ENCODE results near the gene CFAP299. TPM values are rescaled to one million over a fixed set of nuclear protein-coding genes. Genes with fewer than 3 reads are reported as not detected.
"Not testable (repeated sequence)": the region's sequence is repeated elsewhere in the genome, so short reads cannot be mapped to it uniquely, and the experiment has no call there.

Gene CFAP299
- total RNA-seq (1.4 and 2.0 TPM in 2 replicates), polyA plus RNA-seq (0.24 and 0.34 TPM in 2 replicates)

- Histone ChIP-seq H3K4me1 (ENCODE audit: low read depth) (no peaks in the 10 kb centered on the region), H3K36me3 (no peaks in the 10 kb centered on the region), H3K27ac (no peak within 1 kb of the TSS), H3K9me3 (ENCODE audit: low read depth) (no peaks in the 10 kb centered on the region), H3K27me3 (peaks cover 22% of the 10 kb centered on the region), H3K4me3 (peak within 1 kb of the TSS; percentile 63)
- TF ChIP-seq CTCF (IDR thresholded peaks at IDR 0.05; ENCODE audit: low read depth, low read length) = peak; percentile 49
- peak; percentile 91 to 92 for DNase-seq (ENCODE audit: low read depth in 1 of 2, low spot score in 1 of 2)
Measured at GRCh38 chr4:80335554-80336358, at the start of gene CFAP299. Gene CFAP299, plus strand, starts transcription at chr4:80335730.

- no peak for TF ChIP-seq CTCF (IDR thresholded peaks at IDR 0.05; ENCODE audit: low read depth, low read length)
- H3K4me3 ChIP-seq = no peak overlapping the region
- no peaks in the 10 kb centered on the region for H3K27me3 ChIP-seq
- H3K36me3 ChIP-seq = no peaks in the 10 kb centered on the region
- no peaks in the 10 kb centered on the region for H3K9me3 ChIP-seq (ENCODE audit: low read depth)
- no peak overlapping the region for H3K27ac ChIP-seq
- H3K4me1 ChIP-seq (ENCODE audit: low read depth) = no peaks in the 10 kb centered on the region
- DNase-seq (ENCODE audit: low read depth in 1 of 2, low spot score in 1 of 2) = no peak
Measured at GRCh38 chr4:80286451-80286850, 49.1 kb upstream of the CFAP299 start.

GRCh38 chr4:80290665-80291064 is 44.9 kb upstream of the CFAP299 start:
- H3K36me3 ChIP-seq; H3K4me3 ChIP-seq; H3K4me1 ChIP-seq (ENCODE audit: low read depth); DNase-seq (ENCODE audit: low read depth in 1 of 2, low spot score in 1 of 2); H3K9me3 ChIP-seq (ENCODE audit: low read depth); H3K27ac ChIP-seq; H3K27me3 ChIP-seq: not testable (repeated sequence)

- H3K4me3 ChIP-seq = no peak overlapping the region
- H3K9me3 ChIP-seq (ENCODE audit: low read depth) = no peaks in the 10 kb centered on the region
- no peaks in the 10 kb centered on the region for H3K27me3 ChIP-seq
- H3K4me1 ChIP-seq (ENCODE audit: low read depth) = no peaks in the 10 kb centered on the region
- DNase-seq (ENCODE audit: low read depth in 1 of 2, low spot score in 1 of 2) = no peak
- no peak overlapping the region for H3K27ac ChIP-seq
- no peaks in the 10 kb centered on the region for H3K36me3 ChIP-seq
- no peak for TF ChIP-seq CTCF (IDR thresholded peaks at IDR 0.05; ENCODE audit: low read depth, low read length)
Measured at GRCh38 chr4:80294206-80294605, 41.3 kb upstream of the CFAP299 start.

- H3K36me3 ChIP-seq = no peaks in the 10 kb centered on the region
- no peak for TF ChIP-seq CTCF (IDR thresholded peaks at IDR 0.05; ENCODE audit: low read depth, low read length)
- H3K4me3 ChIP-seq = no peak overlapping the region
- no peaks in the 10 kb centered on the region for H3K9me3 ChIP-seq (ENCODE audit: low read depth)
- no peaks in the 10 kb centered on the region for H3K4me1 ChIP-seq (ENCODE audit: low read depth)
- no peak overlapping the region for H3K27ac ChIP-seq
- H3K27me3 ChIP-seq = no peaks in the 10 kb centered on the region
- no peak for DNase-seq (ENCODE audit: low read depth in 1 of 2, low spot score in 1 of 2)
Measured at GRCh38 chr4:80295336-80295735, 40.2 kb upstream of the CFAP299 start.

- Histone ChIP-seq H3K9me3 (ENCODE audit: low read depth) (no peaks in the 10 kb centered on the region), H3K27me3 (no peaks in the 10 kb centered on the region), H3K4me1 (ENCODE audit: low read depth) (no peaks in the 10 kb centered on the region), H3K4me3 (no peak overlapping the region), H3K27ac (no peak overlapping the region), H3K36me3 (no peaks in the 10 kb centered on the region)
- no peak for TF ChIP-seq CTCF (IDR thresholded peaks at IDR 0.05; ENCODE audit: low read depth, low read length)
- no peak for DNase-seq (ENCODE audit: low read depth in 1 of 2, low spot score in 1 of 2)
Measured at GRCh38 chr4:80295826-80296225, 39.7 kb upstream of the CFAP299 start.
